Measurements from ENCODE around the gene SPATA20.

Gene SPATA20

DNA sequence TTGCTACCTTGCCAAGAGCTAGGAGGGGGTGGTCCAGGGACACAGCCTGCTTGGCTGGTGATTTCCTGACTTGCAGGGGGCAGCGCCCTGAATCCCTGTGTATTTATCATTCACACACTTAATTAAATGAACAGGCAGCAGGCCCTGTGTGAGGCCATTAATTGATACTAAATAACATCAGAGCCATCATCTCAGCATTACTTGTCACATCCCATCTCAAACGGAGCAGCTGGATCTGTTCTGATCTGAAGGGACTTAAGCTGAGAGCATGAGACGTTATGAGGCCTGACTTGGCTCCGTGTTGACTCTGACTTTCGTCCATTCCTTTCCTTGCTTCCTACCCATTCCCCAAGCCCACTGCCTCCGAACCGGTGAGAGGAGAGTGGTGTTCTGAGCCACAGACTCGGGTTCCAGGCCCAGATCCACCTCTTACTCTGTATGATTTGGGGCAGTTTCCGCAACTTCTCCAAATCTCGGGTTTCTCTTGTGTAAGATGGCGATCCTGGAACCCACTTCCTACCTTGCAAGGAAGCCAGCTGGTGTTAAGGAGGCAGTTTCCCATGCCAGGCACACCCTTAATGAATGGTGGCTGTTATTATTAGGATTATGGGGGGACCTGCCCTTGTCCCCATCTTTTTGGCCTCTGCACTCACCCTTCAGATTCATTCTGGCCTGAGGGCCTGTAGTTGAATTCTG lies 47.3 kb downstream of the SPATA20 start:
- no peaks in the 10 kb centered on the region for H3K79me2 ChIP-seq (ENCODE audit: insufficient read depth, low read length)
- H3K4me2 ChIP-seq (ENCODE audit: insufficient read depth, low read length), result no peak overlapping the region
- DNase-seq (no peak), ATAC-seq (ENCODE audit: insufficient read depth, low read depth) (no peak)
- H3K27me3 ChIP-seq (ENCODE audit: insufficient read depth, low read length, poor library complexity), result peaks cover 11% of the 10 kb centered on the region
- H3K9me3 ChIP-seq (ENCODE audit: insufficient read depth, low read length, severe bottlenecking), result no peaks in the 10 kb centered on the region
- H3K4me1 ChIP-seq (ENCODE audit: insufficient read depth, low read length), result no peaks in the 10 kb centered on the region
- H3K9ac ChIP-seq (ENCODE audit: low read depth, low read length), result no peak overlapping the region
- no peak overlapping the region for H3K27ac ChIP-seq (ENCODE audit: low read length)
- TF ChIP-seq, protein P1, sequence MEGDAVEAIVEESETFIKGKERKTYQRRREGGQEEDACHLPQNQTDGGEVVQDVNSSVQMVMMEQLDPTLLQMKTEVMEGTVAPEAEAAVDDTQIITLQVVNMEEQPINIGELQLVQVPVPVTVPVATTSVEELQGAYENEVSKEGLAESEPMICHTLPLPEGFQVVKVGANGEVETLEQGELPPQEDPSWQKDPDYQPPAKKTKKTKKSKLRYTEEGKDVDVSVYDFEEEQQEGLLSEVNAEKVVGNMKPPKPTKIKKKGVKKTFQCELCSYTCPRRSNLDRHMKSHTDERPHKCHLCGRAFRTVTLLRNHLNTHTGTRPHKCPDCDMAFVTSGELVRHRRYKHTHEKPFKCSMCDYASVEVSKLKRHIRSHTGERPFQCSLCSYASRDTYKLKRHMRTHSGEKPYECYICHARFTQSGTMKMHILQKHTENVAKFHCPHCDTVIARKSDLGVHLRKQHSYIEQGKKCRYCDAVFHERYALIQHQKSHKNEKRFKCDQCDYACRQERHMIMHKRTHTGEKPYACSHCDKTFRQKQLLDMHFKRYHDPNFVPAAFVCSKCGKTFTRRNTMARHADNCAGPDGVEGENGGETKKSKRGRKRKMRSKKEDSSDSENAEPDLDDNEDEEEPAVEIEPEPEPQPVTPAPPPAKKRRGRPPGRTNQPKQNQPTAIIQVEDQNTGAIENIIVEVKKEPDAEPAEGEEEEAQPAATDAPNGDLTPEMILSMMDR (IDR thresholded peaks at IDR 0.05; ENCODE audit: borderline replicate concordance, extremely low read depth, low read length, poor library complexity, severe bottlenecking), result no peak
- TF ChIP-seq EZH2 (IDR thresholded peaks at IDR 0.05; ENCODE audit: borderline replicate concordance, low read depth, low read length, severe bottlenecking), result no peak
- no peaks in the 10 kb centered on the region; the same call in 1 of the 2 replicates for H4K20me1 ChIP-seq (ENCODE audit: insufficient read depth, low read length)
- no peak overlapping the region for H3K4me3 ChIP-seq (ENCODE audit: low read depth in 1 of 2, low read length in 2 of 2)
- H2AFZ ChIP-seq (ENCODE audit: low read depth, low read length), result no peak overlapping the region
- no peaks in the 10 kb centered on the region for H3K36me3 ChIP-seq (ENCODE audit: insufficient read depth, low read length)

GRCh38 chr17:50594892-50595291 lies 47.9 kb downstream of the SPATA20 start:
- peaks cover 11% of the 10 kb centered on the region for H3K27me3 ChIP-seq (ENCODE audit: insufficient read depth, low read length, poor library complexity)
- H3K4me1 ChIP-seq (ENCODE audit: insufficient read depth, low read length), result no peaks in the 10 kb centered on the region
- H3K4me2 ChIP-seq (ENCODE audit: insufficient read depth, low read length), result no peak overlapping the region
- H3K36me3 ChIP-seq (ENCODE audit: insufficient read depth, low read length), result no peaks in the 10 kb centered on the region
- no peaks in the 10 kb centered on the region; the same call in 1 of the 2 replicates for H4K20me1 ChIP-seq (ENCODE audit: insufficient read depth, low read length)
- H3K4me3 ChIP-seq (ENCODE audit: low read depth in 1 of 2, low read length in 2 of 2), result no peak overlapping the region
- no peak overlapping the region for H3K9ac ChIP-seq (ENCODE audit: low read depth, low read length)
- no peak for DNase-seq
- H2AFZ ChIP-seq (ENCODE audit: low read depth, low read length), result no peak overlapping the region
- no peaks in the 10 kb centered on the region for H3K9me3 ChIP-seq (ENCODE audit: insufficient read depth, low read length, severe bottlenecking)
- no peak for TF ChIP-seq EZH2 (IDR thresholded peaks at IDR 0.05; ENCODE audit: borderline replicate concordance, low read depth, low read length, severe bottlenecking)
- TF ChIP-seq, protein P1 (IDR thresholded peaks at IDR 0.05; ENCODE audit: borderline replicate concordance, extremely low read depth, low read length, poor library complexity, severe bottlenecking), result no peak
- ATAC-seq (ENCODE audit: insufficient read depth, low read depth), result no peak
- H3K27ac ChIP-seq (ENCODE audit: low read length), result no peak overlapping the region
- no peaks in the 10 kb centered on the region for H3K79me2 ChIP-seq (ENCODE audit: insufficient read depth, low read length)

GRCh38 chr17:50596191-50597037 lies 49.4 kb downstream of the SPATA20 start:
- no peak for ATAC-seq (ENCODE audit: insufficient read depth, low read depth)
- TF ChIP-seq, protein P1 (IDR thresholded peaks at IDR 0.05; ENCODE audit: borderline replicate concordance, extremely low read depth, low read length, poor library complexity, severe bottlenecking), result no peak
- no peak for TF ChIP-seq EZH2 (IDR thresholded peaks at IDR 0.05; ENCODE audit: borderline replicate concordance, low read depth, low read length, severe bottlenecking)

More at GRCh38 chr17:50596191-50597037, 49.4 kb downstream of the SPATA20 start:
- no peak for DNase-seq
- H4K20me1 ChIP-seq (ENCODE audit: insufficient read depth, low read length), result no peaks in the 10 kb centered on the region; the same call in 1 of the 2 replicates
- no peak overlapping the region for H3K9ac ChIP-seq (ENCODE audit: low read depth, low read length)
- no peaks in the 10 kb centered on the region for H3K36me3 ChIP-seq (ENCODE audit: insufficient read depth, low read length)
- H2AFZ ChIP-seq (ENCODE audit: low read depth, low read length), result no peak overlapping the region
- H3K4me3 ChIP-seq (ENCODE audit: low read depth in 1 of 2, low read length in 2 of 2), result no peak overlapping the region
- H3K79me2 ChIP-seq (ENCODE audit: insufficient read depth, low read length), result no peaks in the 10 kb centered on the region
- H3K4me1 ChIP-seq (ENCODE audit: insufficient read depth, low read length), result no peaks in the 10 kb centered on the region
- no peak overlapping the region for H3K4me2 ChIP-seq (ENCODE audit: insufficient read depth, low read length)
- peaks cover 11% of the 10 kb centered on the region for H3K27me3 ChIP-seq (ENCODE audit: insufficient read depth, low read length, poor library complexity)
- no peak overlapping the region for H3K27ac ChIP-seq (ENCODE audit: low read length)
- H3K9me3 ChIP-seq (ENCODE audit: insufficient read depth, low read length, severe bottlenecking), result no peaks in the 10 kb centered on the region
